ENCODE measurements around the gene ASB13. TPM values are rescaled to one million over a fixed set of nuclear protein-coding genes. Genes with fewer than 3 reads are reported as not detected.

The ASB13 gene
- total RNA-seq, 1 experiment from 2014 or later: 25.9 TPM

DNA sequence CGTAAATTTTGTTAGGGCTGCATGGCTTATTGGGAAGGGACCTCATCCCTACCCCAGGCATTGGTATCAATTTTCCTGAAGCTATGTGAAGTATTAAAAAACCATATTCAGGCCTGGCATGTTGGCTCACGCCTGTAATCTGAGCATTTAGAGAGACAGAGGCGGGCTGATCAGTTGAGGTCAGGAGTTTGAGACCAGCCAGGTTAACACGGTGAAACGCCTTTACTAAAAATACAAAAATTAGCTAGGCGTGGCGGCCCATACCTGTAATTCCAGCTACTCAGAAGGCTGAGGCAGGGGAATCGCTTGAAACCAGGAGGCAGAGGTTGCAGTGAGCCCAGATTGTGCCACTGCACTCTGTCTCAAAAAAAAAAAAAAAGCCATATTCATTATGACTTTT, 25.4 kb upstream of the ASB13 start (continued):
- TF ChIP-seq SIN3A (IDR thresholded peaks at IDR 0.05; ENCODE audit: low read depth) (no peak), ZFX (IDR thresholded peaks at IDR 0.05) (no peak)

DNA sequence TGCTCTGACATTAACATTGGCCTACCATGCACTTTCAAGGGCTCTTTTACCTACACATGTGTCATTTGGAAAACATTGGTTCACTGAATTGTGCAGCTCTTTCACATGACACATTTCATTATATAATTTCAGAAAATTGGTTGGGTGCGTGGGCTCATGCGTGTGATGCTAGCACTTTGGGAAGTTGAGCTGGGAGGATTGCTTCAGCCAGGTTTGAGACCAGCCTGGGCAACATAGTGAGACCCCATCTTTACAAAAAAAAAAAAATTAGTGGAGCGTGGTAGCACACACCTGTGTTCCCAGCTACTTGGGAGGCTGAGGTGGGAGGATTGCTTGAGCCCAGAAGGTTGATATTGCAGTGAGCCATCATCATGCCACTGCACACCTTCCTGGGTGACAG, 22.2 kb upstream of the ASB13 start:
- ChIA-PET CTCF (no interaction called here), POLR2A (no interaction called here), RAD21 (ENCODE audit: low non-redundant PET in 1 of 2, low total read pairs in 2 of 2, uncharacterized antibody in 2 of 2, unreplicated experiment in 2 of 2) (interaction anchor here in 1 of 2 experiments (0.7 kb wide), 1 partner anchor 948 kb away, joined by 3 read pairs; no protein-coding TSS in a partner anchor)
- Histone ChIP-seq H3K4me1 (ENCODE audit: control insufficient read depth in 1 of 2, insufficient read depth in 2 of 2, low read length in 2 of 2) (peaks cover 4 to 16% of the 10 kb centered on the region in 2 experiments; a peak in 3 of 4 replicates), H3K27me3 (ENCODE audit: insufficient read depth, low read length) (no peaks in the 10 kb centered on the region), H3K9me3 (ENCODE audit: control insufficient read depth in 1 of 2, insufficient read depth in 1 of 2, low read depth in 1 of 2, low read length in 2 of 2) (no peaks in the 10 kb centered on the region), H3K79me2 (ENCODE audit: insufficient read depth, low read length) (peaks cover 87% of the 10 kb centered on the region), H4K20me1 (ENCODE audit: insufficient read depth) (peaks cover 21% of the 10 kb centered on the region; the same call in 1 of the 2 replicates), H3K27ac (ENCODE audit: low read depth, low read length) (no peak overlapping the region), H3K9ac (ENCODE audit: low read length) (no peak overlapping the region), H3K4me3 (replicated peaks in 1 of 2; ENCODE audit: low read depth in 1 of 2, low read length in 2 of 2) (no peak overlapping the region), H3K4me2 (ENCODE audit: low read length) (no peak overlapping the region), H3K9me2 (ENCODE audit: insufficient read depth) (no peaks in the 10 kb centered on the region), H2AFZ (ENCODE audit: low read depth, low read length, poor library complexity, severe bottlenecking) (no peak overlapping the region), H3K36me3 (ENCODE audit: control insufficient read depth in 1 of 2, insufficient read depth in 2 of 2, low read length in 2 of 2) (no peaks in the 10 kb centered on the region; a peak in 1 of 4 replicates)
- TF ChIP-seq, protein P1, sequence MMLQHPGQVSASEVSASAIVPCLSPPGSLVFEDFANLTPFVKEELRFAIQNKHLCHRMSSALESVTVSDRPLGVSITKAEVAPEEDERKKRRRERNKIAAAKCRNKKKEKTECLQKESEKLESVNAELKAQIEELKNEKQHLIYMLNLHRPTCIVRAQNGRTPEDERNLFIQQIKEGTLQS (IDR thresholded peaks at IDR 0.05): no peak
- TF ChIP-seq ZNF274 (IDR thresholded peaks at IDR 0.05; ENCODE audit: low read depth, low read length) (no peak), YY1 (IDR thresholded peaks at IDR 0.05; ENCODE audit: extremely low read depth, insufficient replicate concordance, low read depth, low read length) (no peak), SIN3A (IDR thresholded peaks at IDR 0.05; ENCODE audit: low read depth) (no peak), POLR2AphosphoS5 (IDR thresholded peaks at IDR 0.05; ENCODE audit: low read depth, low read length) (no peak), EZH2phosphoT487 (IDR thresholded peaks at IDR 0.05; ENCODE audit: borderline replicate concordance) (no peak), TCF7L2 (IDR thresholded peaks at IDR 0.05; ENCODE audit: borderline replicate concordance, extremely low read depth, insufficient read depth, insufficient read length) (no peak), ZFX (IDR thresholded peaks at IDR 0.05) (no peak), EGR1 (IDR thresholded peaks at IDR 0.05; ENCODE audit: low read depth) (no peak), FOSL1 (IDR thresholded peaks at IDR 0.05; ENCODE audit: low read depth) (no peak), RAD21 (IDR thresholded peaks at IDR 0.05; ENCODE audit: low read depth) (no peak), ELF1 (IDR thresholded peaks at IDR 0.05; ENCODE audit: borderline replicate concordance, low read depth) (no peak)
- TF ChIP-seq, protein P2, sequence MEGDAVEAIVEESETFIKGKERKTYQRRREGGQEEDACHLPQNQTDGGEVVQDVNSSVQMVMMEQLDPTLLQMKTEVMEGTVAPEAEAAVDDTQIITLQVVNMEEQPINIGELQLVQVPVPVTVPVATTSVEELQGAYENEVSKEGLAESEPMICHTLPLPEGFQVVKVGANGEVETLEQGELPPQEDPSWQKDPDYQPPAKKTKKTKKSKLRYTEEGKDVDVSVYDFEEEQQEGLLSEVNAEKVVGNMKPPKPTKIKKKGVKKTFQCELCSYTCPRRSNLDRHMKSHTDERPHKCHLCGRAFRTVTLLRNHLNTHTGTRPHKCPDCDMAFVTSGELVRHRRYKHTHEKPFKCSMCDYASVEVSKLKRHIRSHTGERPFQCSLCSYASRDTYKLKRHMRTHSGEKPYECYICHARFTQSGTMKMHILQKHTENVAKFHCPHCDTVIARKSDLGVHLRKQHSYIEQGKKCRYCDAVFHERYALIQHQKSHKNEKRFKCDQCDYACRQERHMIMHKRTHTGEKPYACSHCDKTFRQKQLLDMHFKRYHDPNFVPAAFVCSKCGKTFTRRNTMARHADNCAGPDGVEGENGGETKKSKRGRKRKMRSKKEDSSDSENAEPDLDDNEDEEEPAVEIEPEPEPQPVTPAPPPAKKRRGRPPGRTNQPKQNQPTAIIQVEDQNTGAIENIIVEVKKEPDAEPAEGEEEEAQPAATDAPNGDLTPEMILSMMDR (IDR thresholded peaks at IDR 0.05 in 2 of 3, conservative IDR thresholded peaks at IDR 0.05 in 1 of 3; ENCODE audit: borderline replicate concordance in 1 of 3, insufficient read depth in 1 of 3, low read depth in 2 of 3, low read length in 2 of 3): no peak
- TF ChIP-seq, protein P3, sequence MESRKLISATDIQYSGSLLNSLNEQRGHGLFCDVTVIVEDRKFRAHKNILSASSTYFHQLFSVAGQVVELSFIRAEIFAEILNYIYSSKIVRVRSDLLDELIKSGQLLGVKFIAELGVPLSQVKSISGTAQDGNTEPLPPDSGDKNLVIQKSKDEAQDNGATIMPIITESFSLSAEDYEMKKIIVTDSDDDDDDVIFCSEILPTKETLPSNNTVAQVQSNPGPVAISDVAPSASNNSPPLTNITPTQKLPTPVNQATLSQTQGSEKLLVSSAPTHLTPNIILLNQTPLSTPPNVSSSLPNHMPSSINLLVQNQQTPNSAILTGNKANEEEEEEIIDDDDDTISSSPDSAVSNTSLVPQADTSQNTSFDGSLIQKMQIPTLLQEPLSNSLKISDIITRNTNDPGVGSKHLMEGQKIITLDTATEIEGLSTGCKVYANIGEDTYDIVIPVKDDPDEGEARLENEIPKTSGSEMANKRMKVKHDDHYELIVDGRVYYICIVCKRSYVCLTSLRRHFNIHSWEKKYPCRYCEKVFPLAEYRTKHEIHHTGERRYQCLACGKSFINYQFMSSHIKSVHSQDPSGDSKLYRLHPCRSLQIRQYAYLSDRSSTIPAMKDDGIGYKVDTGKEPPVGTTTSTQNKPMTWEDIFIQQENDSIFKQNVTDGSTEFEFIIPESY (IDR thresholded peaks at IDR 0.05; ENCODE audit: extremely low read depth, insufficient replicate concordance, low read length): no peak
- intact Hi-C loops (cut with micrococcal nuclease): no loop called here
- ATAC-seq (no peak), DNase-seq (ENCODE audit: low read depth, low spot score) (no peak)
- BruUV-seq (replicated peaks): no TSS peak

Measured in HCT116 (cell line).